BE2C (cell line): Measurements from ENCODE around the gene RPS19BP1.

ENCODE experiments used
- DNase-seq: peaks from one replicate; pipeline ENCODE4 v3.0.0-alpha.2; 2020
- H3K27me3 ChIP-seq: fragments of 250-450 bp; sonication (Bioruptor Pico); 2 replicates; pipeline ENCODE4 v1.5.1; 2020; ENCODE audit warnings: mild to moderate bottlenecking
- H3K36me3 ChIP-seq: fragments of 250-450 bp; sonication (Bioruptor Pico); 2 replicates; pipeline ENCODE4 v1.5.1; 2020; ENCODE audit warnings: mild to moderate bottlenecking
- H3K4me1 ChIP-seq: fragments of 250-450 bp; sonication (Bioruptor Pico); 2 replicates; pipeline ENCODE4 v1.5.1; 2020
- H3K4me3 ChIP-seq: 2 replicates; pipeline ENCODE4 v1.5.1; 2011; ENCODE audit warnings: low read depth, low read length
- H3K9me3 ChIP-seq: fragments of 250-450 bp; sonication (Bioruptor Pico); 2 replicates; pipeline ENCODE4 v1.5.1; 2020
- CTCF ChIP-seq: IDR thresholded peaks from 2 replicates; pipeline ENCODE4 v1.5.1; 2012; ENCODE audit warnings: mild to moderate bottlenecking, low read depth, low read length

Gene RPS19BP1

DNA sequence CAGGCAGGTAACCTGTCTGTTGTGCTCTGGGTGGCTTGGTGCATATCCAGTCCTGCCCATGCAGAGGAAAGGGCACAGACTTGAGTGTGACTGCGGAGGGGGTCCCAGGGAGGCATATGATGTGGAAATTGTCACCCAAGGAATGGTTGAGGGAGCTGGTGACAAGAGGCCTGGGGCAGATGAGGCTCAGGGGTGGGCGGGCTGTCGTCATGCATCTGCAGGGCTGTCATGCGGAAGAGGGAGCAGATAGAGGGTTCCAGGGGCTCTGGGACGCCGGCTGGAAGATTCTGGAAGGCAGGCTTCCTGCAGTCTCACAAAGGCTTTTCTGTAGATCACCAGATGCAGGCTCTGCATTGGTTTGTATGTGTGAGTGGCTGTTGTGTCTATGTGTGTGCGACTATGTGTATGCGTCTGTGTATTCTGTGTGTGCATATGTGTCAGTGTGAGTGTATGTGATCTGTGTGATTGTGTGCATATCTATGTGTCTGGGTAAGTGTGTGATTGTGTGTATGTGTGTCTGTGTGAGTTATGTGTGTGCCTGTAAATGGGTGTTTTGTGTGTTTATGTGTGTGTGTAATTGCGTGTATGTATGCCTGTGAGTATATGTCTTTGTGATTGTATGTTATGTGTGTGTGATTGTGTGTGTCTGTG is 30.4 kb upstream of the RPS19BP1 start:
- Histone ChIP-seq H3K4me3 (no peak overlapping the region), H3K9me3 (no peaks in the 10 kb centered on the region; the same call in 1 of the 2 replicates), H3K4me1 (no peaks in the 10 kb centered on the region), H3K27me3 (peaks cover 4% of the 10 kb centered on the region; the same call in 1 of the 2 replicates), H3K36me3 (no peaks in the 10 kb centered on the region)
- TF ChIP-seq CTCF = no peak
- no peak for DNase-seq

GRCh38 chr22:39560127-39560526 is 27.6 kb upstream of the RPS19BP1 start:
- Histone ChIP-seq H3K9me3 (no peaks in the 10 kb centered on the region; the same call in 1 of the 2 replicates), H3K4me3 (no peak overlapping the region), H3K36me3 (no peaks in the 10 kb centered on the region), H3K27me3 (peaks cover 24% of the 10 kb centered on the region), H3K4me1 (no peaks in the 10 kb centered on the region)
- DNase-seq = no peak
- no peak for TF ChIP-seq CTCF

DNA sequence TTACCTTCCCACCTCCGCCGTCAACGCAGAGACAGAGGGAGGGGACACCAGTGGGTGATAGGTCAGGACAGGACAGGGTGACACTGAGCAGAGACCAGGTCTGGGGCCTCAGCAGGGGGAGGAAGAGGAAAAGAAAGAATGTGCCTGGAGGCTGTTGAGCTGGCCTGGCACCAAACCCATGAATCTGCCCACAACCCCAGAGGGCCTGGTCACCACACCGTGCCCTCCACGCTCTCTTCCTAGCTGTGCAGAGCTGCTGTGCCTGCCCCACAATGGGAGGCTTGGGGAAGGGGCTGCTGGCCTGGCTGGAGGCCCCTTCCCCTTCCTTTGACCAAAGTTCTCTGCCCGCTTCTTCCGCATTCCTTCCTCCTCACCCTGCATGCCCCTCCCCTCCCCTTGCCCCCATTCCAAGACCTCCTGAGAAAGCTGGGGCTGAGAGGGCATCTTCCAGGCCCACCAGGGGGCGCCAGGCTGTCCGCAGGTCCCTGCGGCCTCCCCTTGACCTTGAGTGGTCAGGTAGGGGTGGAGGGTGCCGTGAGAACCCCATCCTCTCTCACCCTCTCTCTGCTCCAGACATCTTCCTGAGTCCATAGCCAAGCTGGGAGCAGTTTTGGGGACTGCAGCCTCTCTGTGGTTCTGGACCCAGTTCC is 27.0 kb upstream of the RPS19BP1 start:
- TF ChIP-seq CTCF = peak; percentile 68
- H3K4me1 ChIP-seq = no peaks in the 10 kb centered on the region
- peak; percentile 42 for DNase-seq
- peaks cover 24% of the 10 kb centered on the region for H3K27me3 ChIP-seq
- H3K36me3 ChIP-seq = no peaks in the 10 kb centered on the region
- H3K4me3 ChIP-seq = no peak overlapping the region
- no peaks in the 10 kb centered on the region; the same call in 1 of the 2 replicates for H3K9me3 ChIP-seq

- no peaks in the 10 kb centered on the region for H3K36me3 ChIP-seq
- H3K4me1 ChIP-seq = no peaks in the 10 kb centered on the region
- peaks cover 24% of the 10 kb centered on the region for H3K27me3 ChIP-seq
- no peak overlapping the region for H3K4me3 ChIP-seq
- DNase-seq = no peak
- no peaks in the 10 kb centered on the region; the same call in 1 of the 2 replicates for H3K9me3 ChIP-seq
- no peak for TF ChIP-seq CTCF
These were observed 26.4 kb upstream of the RPS19BP1 start for GRCh38 chr22:39558950-39559349.

DNA sequence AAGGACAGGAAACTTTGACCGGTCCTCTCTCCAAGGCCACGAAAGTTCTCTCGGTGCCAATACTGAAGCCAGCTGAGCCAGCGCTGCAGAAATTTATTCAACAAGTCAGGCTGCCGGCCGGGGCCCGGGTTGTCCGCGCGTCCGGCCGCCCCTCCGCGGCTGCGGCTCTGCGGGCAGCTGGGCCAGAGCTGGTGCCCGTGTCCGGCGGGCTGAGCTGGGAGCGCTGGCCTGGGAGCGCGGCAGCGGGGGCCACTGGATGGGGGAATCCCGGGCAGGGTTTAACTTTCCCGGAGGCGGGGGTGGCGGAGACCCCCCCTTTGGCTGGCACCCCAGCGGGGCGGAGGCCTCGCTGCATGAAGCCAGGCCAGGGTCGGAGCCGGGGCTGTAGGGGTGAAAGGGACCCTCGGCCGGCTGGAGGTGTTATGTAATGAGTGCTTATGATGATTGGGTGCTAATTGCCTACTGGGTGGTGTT is 25.7 kb upstream of the RPS19BP1 start:
- Histone ChIP-seq H3K27me3 (peaks cover 24% of the 10 kb centered on the region), H3K4me3 (no peak overlapping the region), H3K36me3 (no peaks in the 10 kb centered on the region), H3K9me3 (no peaks in the 10 kb centered on the region; the same call in 1 of the 2 replicates), H3K4me1 (no peaks in the 10 kb centered on the region)
- no peak for DNase-seq
- no peak for TF ChIP-seq CTCF
